ENCODE results near the gene RAB11FIP3. TPM values are rescaled to one million over a fixed set of nuclear protein-coding genes. Genes with fewer than 3 reads are reported as not detected.
A peak's percentile ranks its signal among the peaks of the same experiment; 100 is the strongest.

The RAB11FIP3 gene
- total and polyA plus RNA-seq, 2 of the 13 experiments (the other 11 are each of a cell fraction or from before 2014, with no cell fraction given), result 34.3 to 57.6 TPM

DNA sequence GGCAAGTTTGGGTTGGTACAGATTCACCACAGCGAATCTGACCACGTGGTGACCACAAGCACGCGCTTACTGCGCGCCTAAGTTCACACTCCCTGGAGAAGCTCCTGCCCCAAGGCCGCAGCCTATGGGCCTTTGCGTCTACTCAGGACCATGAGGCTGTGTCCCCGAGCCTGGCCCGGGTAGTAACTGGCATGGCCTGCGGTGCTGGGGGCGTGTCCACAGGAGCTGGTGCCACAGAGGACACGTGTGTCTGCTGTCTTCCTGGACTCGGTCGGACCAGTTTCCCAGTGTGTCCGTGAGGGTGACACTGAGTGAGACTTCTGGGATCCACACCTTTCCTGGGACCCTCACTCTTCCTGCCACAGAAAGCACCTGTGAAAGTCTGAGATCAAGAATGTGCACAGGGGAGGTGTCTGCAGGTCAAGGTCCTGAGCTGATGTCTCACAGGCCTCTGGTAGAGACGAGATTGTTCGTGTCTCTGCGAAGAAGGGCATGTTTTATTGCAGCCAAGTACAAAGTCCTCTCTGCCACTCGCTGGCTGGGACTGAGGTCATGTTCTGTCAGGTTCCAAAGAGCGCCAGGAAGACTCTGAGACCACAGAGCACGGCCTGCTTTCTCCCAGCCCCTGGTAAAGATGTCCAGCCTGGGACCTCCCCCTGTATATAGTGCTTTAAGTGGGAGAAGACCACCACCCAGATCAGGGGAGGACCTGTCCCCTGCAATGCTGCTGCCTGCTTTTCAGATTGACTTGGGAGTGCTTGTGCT, 76.9 kb downstream of the RAB11FIP3 start (continued):
- TF ChIP-seq ZBTB20 (CRISPR knock-in tag; IDR thresholded peaks at IDR 0.05; ENCODE audit: borderline replicate concordance, low read depth) (no peak), MYNN (CRISPR knock-in tag; IDR thresholded peaks at IDR 0.05; ENCODE audit: low read depth) (no peak; the same call in 1 of the 2 replicates), ZNF746 (CRISPR knock-in tag; IDR thresholded peaks at IDR 0.05) (no peak), ZNF44 (CRISPR knock-in tag; IDR thresholded peaks at IDR 0.05) (no peak), NCOA2 (CRISPR knock-in tag; IDR thresholded peaks at IDR 0.05) (peak; percentile 59), LRRFIP1 (CRISPR knock-in tag; conservative IDR thresholded peaks at IDR 0.05) (no peak), GABPB1 (CRISPR knock-in tag; IDR thresholded peaks at IDR 0.05) (peak; percentile 62), HES4 (CRISPR knock-in tag; IDR thresholded peaks at IDR 0.05; ENCODE audit: borderline replicate concordance) (peak; percentile 70), HDAC6 (IDR thresholded peaks at IDR 0.05; ENCODE audit: low read depth, low read length) (no peak), HOXD1 (CRISPR knock-in tag; IDR thresholded peaks at IDR 0.05) (no peak), TEAD2 (CRISPR knock-in tag; IDR thresholded peaks at IDR 0.05) (no peak), DBP (CRISPR knock-in tag; IDR thresholded peaks at IDR 0.05; ENCODE audit: not compliant biosample characterization) (no peak), ZNF292 (CRISPR knock-in tag; IDR thresholded peaks at IDR 0.05; ENCODE audit: borderline replicate concordance, low read depth) (peak; percentile 27; the same call in 1 of the 2 replicates)
- TF ChIP-seq, protein P1, sequence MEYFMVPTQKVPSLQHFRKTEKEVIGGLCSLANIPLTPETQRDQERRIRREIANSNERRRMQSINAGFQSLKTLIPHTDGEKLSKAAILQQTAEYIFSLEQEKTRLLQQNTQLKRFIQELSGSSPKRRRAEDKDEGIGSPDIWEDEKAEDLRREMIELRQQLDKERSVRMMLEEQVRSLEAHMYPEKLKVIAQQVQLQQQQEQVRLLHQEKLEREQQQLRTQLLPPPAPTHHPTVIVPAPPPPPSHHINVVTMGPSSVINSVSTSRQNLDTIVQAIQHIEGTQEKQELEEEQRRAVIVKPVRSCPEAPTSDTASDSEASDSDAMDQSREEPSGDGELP (IDR thresholded peaks at IDR 0.05; ENCODE audit: borderline replicate concordance, low read depth), result peak; percentile 67
- TF ChIP-seq, protein P2, sequence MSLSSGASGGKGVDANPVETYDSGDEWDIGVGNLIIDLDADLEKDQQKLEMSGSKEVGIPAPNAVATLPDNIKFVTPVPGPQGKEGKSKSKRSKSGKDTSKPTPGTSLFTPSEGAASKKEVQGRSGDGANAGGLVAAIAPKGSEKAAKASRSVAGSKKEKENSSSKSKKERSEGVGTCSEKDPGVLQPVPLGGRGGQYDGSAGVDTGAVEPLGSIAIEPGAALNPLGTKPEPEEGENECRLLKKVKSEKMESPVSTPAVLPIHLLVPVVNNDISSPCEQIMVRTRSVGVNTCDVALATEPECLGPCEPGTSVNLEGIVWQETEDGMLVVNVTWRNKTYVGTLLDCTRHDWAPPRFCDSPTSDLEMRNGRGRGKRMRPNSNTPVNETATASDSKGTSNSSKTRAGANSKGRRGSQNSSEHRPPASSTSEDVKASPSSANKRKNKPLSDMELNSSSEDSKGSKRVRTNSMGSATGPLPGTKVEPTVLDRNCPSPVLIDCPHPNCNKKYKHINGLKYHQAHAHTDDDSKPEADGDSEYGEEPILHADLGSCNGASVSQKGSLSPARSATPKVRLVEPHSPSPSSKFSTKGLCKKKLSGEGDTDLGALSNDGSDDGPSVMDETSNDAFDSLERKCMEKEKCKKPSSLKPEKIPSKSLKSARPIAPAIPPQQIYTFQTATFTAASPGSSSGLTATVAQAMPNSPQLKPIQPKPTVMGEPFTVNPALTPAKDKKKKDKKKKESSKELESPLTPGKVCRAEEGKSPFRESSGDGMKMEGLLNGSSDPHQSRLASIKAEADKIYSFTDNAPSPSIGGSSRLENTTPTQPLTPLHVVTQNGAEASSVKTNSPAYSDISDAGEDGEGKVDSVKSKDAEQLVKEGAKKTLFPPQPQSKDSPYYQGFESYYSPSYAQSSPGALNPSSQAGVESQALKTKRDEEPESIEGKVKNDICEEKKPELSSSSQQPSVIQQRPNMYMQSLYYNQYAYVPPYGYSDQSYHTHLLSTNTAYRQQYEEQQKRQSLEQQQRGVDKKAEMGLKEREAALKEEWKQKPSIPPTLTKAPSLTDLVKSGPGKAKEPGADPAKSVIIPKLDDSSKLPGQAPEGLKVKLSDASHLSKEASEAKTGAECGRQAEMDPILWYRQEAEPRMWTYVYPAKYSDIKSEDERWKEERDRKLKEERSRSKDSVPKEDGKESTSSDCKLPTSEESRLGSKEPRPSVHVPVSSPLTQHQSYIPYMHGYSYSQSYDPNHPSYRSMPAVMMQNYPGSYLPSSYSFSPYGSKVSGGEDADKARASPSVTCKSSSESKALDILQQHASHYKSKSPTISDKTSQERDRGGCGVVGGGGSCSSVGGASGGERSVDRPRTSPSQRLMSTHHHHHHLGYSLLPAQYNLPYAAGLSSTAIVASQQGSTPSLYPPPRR (CRISPR knock-in tag; IDR thresholded peaks at IDR 0.05; ENCODE audit: borderline replicate concordance), result no peak
- TF ChIP-seq, protein P3, sequence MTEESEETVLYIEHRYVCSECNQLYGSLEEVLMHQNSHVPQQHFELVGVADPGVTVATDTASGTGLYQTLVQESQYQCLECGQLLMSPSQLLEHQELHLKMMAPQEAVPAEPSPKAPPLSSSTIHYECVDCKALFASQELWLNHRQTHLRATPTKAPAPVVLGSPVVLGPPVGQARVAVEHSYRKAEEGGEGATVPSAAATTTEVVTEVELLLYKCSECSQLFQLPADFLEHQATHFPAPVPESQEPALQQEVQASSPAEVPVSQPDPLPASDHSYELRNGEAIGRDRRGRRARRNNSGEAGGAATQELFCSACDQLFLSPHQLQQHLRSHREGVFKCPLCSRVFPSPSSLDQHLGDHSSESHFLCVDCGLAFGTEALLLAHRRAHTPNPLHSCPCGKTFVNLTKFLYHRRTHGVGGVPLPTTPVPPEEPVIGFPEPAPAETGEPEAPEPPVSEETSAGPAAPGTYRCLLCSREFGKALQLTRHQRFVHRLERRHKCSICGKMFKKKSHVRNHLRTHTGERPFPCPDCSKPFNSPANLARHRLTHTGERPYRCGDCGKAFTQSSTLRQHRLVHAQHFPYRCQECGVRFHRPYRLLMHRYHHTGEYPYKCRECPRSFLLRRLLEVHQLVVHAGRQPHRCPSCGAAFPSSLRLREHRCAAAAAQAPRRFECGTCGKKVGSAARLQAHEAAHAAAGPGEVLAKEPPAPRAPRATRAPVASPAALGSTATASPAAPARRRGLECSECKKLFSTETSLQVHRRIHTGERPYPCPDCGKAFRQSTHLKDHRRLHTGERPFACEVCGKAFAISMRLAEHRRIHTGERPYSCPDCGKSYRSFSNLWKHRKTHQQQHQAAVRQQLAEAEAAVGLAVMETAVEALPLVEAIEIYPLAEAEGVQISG (CRISPR knock-in tag; IDR thresholded peaks at IDR 0.05), result peak; percentile 70
